Measurements from ENCODE around the gene TSC22D1.
"Not testable (repeated sequence)": the region's sequence is repeated elsewhere in the genome, so short reads cannot be mapped to it uniquely, and the experiment has no call there.

Gene TSC22D1

DNA sequence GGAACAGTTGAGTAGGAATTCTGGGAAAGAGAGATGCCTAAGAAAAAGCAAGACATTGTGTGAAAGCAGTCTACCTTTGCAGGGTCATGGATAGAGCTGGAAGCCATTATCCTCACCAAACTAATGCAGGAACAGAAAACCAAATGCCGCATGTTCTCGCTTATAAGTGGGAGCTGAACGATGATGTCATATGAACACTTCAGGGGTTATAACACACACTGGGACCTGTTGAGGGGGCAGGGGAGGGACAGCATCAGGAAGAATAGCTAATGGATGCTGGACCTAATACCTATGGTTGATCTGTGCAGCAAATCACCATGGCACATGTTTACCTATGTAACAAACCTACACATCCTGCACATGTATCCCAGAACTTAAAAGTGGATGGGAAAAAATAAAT lies 69.9 kb downstream of the TSC22D1 start:
- DNase-seq (ENCODE audit: low spot score): no peak

DNA sequence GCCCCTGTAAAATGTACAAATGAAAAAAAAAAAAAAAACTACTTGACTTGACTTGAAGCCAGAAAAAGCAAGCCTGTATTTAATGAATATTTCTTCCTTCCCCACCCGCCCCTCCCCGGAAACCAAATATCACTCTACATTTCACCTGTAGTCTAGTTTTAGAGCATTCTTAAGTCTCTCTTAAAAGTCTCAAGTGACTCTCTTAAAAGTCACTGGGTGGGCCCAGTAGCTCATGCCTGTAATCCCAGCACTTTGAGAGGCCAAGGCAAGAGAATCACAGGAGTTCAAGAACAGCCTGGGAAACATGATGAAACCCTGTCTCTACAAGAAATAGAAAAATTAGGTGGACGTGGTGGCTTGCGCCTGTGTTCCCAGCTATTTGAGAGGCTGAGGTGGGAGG lies 72.0 kb downstream of the TSC22D1 start:
- DNase-seq (ENCODE audit: low spot score): no peak

DNA sequence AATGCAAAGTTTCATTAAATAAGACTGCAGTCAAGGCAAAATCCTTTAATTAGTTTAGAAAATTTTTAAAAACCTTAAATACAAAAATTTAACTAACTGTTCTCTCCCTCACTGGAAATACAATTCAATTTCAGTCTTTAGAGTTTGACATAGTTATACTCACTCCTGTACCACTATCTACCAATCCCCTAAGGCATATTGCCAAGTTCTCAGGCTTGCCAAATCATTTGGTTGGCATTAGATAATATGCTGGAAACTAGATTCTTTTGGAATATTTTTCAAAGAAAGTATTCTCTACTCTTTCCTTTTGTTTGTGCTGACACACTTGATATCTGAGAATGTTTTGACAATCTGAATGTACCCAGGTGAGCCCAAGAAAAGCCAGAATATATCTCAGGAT lies 77.2 kb downstream of the TSC22D1 start:
- no peak for DNase-seq (ENCODE audit: low spot score)

DNA sequence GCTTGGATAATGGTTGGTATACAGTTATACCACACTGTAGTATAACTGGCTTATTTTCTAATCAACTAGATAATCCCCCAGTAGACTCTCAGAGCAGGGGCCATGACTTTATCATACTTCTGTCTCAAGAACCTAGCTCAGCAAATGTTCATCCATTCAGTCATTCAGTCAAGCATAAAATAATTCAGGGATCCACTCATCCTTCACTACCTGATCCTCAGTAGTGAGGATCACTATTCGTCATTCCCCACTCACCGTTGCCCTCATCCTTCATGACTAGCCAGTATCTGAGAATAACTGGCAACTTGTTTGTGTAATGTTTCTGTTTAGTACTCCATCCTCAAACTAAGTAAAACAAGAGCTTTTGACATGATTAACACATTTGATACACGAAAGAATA lies 77.6 kb downstream of the TSC22D1 start:
- DNase-seq (ENCODE audit: low spot score): no peak

DNA sequence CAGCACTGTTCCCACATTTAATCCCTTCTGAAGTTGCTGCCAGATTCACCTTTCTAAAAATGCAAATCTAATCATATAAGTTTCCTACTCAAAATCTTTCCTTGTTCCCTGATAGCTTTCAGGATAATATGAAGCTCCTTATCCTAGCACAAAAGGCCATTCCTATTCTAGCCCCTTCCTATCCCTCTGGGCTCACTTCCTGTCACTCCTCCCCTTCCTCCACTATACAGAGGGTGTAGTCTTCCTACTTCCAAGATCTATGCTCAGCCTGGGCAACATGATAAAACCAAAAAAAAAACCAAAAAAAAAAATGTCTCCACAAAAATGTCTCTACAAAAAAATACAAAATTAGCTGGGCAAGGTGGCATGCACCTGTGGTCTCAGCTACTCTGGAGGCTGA lies 78.3 kb downstream of the TSC22D1 start:
- DNase-seq (ENCODE audit: low spot score): no peak

DNA sequence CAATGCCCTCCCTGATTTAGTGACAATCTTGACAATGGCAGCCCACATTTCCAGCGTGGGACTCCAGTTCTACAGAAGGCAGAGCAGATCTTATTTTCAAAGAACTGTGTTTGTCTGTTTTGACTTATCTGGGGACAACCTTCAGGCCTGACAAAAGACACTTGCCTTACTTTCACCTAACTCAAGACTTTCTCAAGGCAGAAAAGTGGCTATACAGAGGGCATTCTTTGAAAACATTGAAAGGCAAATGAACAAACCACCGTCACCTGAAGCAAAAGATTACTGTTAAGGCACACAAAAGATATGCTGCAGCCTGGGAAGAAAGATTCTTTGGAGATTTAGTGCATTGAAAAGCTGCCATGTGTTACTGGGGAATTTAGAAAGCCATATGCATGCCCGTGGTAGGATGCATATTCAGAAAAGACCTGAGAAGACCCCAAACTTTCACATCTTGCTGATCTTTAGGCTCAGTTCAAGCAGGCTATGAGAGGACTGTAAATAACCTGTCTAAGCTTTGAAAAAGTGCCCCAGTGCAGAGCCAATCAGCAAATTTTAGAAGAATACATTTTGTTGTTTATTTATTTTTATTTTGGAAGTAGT lies 82.8 kb downstream of the TSC22D1 start:
- no peak for DNase-seq (ENCODE audit: low spot score)

DNA sequence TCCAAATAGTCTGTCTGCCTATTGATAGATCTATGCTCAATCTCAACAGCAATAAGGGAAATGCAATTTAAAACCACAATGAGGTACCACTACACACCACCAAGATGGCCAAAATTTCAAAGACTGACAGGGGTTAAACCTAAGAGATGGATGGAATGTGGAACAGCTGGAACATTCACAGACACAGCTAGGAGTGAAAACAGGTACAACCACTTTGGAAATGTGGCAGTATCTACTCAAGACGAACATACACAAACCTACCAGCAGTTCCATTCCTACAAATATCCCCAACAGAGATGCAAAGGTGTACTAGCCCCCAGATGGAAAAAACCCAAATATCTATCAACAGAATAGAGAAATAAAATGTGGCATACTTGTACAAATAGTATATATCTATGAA lies 86.4 kb downstream of the TSC22D1 start:
- DNase-seq (ENCODE audit: low spot score): no peak

DNA sequence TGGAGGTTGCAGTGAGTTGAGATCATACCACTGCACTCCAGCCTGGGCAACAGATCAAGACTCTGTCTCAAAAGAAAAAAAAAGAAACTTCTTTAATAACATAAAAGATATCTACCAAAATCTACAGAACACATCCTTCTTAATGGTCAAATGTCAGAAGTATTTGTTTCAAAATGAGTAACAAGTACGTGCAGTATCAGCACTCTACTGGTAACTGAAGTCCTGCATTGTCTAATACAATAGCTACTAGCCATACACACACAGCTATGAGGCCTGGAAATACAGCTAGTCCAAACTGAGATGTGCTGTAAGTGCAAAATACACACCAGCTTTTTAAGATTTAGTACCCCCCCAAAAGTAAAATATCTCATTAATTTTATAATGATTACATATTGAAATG lies 88.1 kb downstream of the TSC22D1 start:
- no peak for DNase-seq (ENCODE audit: low spot score)

DNA sequence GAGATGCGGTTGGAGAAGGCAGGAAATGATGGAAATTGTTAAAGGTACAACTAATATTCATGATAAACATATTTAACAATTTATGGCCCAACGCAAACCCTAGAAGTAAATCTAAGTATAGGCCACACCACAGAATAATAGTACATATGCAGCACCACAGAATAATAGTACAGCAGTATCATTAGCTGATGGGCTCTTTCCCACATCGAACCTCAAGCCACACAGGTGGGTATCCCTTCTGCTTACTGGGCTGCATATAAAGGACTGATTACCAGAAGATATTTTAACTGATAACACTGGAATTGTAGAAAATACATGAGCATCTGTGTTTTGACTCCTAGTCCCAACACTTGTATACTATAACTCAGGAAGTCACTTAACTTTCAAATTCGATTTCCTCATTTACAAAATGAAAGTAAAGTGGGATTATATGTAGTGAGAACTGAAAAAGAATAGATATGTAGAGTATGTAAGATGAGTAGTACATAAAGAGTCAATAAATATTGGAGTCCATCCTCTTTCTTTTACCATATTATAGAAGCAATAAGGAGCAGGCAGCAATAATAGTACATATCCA lies 91.5 kb downstream of the TSC22D1 start:
- no peak for DNase-seq (ENCODE audit: low spot score)

DNA sequence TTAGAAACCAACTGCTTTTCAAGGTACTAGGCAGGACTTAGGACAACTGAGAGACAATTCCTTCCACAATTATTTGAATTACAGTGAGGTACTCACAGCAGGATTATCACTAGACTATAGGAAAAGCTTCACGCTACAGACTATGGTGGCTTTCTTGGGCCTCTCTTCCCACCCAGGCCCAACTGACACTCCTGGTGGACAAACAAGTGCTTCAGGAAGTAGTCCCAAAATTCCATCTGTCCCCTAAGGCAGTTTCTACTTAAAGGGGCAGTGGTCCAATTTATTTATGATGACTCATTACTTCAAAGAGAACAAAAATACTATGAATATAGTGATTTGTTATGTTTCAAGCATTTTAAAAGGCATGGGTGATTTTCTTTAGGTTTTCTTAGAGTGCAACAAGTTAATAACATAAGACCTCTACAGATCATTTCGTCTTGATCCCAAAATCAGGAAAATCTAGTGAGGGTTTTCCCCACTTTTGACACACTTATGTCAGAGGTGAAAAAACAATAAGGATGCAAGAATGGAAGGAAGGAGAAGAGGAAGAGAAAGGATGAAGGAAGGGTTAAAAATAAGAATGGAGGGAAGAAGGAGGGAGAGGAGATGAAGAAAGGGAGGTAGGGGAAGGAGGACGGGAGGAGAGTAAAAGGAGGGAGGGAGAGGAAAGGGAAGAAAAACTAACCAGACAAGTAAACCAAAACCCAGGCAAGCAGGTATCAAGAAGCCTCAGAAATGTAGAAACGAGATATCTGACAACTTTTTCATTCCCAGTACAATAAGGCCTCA lies 101.8 kb downstream of the TSC22D1 start:
- DNase-seq (ENCODE audit: low spot score): no peak

DNA sequence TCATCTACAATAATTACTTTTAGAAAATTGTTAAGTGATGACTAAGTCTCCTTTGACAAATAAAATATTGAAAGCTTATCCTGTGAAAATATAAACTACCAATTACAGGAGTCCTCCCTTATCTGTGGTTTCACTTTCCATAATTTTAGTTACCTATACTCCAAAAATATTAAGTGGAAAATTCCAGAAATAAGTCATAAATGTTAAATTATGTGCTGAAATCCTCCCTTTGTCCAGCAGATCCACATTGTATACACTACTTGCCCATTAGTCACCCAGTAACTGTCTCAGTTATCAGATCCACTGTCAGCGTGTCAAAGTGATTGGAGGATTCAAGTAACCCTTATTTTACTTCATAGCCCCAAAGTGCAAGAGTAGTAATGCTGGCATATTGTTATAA lies 104.4 kb downstream of the TSC22D1 start:
- DNase-seq (ENCODE audit: low spot score): no peak

DNA sequence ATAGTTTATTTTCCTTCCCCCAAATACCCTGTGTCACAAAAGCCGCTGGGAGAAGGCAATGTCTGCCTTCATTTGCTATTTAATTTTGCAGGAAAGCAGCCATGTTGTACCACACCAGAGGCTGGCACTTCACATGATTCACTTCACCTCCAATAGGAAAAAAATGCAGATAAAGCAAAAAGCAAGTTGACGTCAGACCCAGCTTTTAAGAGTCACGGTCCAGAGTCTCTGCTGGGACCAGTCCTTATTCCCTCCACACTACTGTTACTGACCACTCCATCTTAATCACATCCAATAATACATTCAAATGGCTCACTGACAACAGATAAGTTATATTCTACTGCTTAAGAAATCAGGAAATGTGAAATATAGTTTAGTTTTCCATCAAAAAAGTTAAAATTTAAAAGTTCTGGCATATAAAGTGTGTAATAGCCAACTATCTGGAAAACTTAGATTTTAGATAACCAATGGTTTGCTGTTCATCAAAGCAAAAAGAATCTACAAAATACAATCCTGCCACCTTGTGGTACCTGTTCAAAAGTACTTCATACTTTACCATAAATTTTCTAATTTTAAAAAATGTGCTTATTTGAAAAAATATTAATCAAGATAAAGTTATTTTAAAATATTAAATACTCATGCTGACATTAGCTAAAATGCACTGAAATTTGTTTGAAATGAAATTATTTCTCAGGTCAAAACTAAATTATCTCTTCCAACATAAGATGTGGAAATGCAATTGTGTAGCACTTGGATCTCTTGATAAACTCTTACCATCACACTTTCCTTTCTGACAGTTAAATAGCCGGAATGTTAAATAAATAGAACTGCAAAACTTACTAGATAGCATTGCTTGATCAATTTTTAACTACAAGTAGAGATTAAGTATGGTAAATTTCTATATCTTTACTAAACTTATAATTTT lies 105.2 kb downstream of the TSC22D1 start:
- peak; percentile 17 for DNase-seq (ENCODE audit: low spot score)

DNA sequence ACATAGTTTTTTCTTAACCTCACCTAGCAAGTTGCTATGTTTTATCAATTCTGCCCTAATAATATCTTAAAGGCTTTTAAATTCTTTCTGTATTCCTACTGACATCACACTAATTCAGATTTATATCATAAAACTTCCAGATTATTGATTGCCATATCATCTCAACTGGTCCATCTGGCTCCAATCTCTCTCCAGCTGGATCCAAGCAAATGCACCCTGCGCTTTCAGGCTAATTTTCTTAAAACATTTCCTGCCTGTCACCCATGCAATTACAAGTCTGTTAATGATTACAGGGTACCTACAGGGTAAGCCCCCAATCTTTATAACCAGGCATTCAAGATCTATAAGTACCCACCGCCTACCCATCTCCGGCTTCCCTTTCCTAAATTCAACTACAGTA lies 107.3 kb downstream of the TSC22D1 start:
- no peak for DNase-seq (ENCODE audit: low spot score)

DNA sequence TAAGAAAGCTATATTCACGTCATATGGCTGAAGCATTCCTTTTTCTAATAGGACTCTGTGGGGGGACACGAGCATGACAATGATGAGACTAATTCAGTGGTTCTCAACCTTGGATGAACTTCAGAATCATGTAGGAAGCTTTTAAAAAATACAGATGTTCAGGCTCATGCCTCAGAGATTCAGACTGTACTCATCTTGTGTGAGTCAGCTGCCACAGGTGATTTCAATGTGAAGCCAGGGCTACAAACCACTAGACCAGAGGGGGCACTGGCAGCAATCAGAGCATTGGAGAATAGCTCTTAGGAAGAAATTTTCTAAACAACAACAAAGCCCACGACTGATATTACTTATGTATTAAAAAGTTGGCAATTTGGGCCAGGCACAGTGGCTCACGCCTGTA lies 110.8 kb downstream of the TSC22D1 start:
- no peak for DNase-seq (ENCODE audit: low spot score)

DNA sequence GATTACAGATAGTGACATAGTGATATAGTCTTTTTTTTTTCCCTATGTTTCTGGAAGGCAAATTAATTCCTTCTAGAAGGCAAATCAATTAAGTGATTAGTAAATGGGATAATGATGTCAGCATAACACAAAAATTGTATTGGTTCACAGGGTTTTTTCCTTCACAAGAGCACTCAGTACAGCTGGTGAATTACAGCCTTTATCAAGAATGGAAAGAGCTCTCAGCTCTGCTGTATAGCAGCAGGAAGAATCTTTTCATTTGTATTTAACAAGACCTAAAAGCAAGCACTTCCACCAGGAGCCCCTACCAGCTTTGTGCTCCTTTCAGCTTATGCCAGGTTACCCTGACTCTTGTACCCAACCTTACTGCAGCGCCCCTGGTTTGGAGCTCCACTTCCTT lies 111.7 kb downstream of the TSC22D1 start:
- no peak for DNase-seq (ENCODE audit: low spot score)

DNA sequence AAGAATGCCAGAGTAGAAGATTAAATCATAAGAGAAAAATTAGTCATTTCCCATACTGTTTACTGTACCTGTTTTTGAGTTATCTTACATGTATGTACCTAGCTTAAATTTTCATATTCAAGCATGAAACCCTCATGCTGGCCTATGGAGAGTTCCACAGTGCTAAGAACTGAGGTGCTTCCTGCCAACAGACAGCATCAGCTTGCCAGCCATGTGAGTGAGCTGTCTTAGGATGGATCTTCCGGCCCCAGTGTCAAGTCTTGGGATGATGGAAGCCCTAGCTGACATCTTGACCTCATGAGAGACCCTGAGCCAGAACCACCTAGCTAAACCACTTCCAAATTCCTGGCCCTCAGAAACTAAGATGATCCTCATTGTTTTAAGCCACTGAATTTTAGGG lies 112.4 kb downstream of the TSC22D1 start:
- no peak for DNase-seq (ENCODE audit: low spot score)

DNA sequence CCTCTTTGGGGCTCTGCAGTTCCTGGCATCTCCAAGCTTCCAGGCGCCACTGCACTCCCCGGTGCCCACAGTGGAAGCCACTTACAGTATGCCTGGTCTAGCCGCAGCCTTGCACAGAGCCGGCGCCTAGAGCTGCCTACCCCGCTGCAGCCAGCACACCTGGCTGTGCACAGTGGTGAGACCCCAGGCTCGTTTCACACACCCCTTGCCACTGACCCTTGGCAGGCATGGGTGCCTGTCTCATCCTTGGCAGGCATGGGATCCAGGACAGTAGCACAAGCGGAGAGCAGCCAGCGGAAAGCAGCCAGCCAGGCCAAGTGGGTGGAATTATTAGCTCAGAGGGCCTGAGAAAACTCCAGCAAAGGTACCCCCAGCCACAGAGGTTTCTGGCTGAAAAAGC lies 116.5 kb downstream of the TSC22D1 start:
- DNase-seq (ENCODE audit: low spot score): no peak

DNA sequence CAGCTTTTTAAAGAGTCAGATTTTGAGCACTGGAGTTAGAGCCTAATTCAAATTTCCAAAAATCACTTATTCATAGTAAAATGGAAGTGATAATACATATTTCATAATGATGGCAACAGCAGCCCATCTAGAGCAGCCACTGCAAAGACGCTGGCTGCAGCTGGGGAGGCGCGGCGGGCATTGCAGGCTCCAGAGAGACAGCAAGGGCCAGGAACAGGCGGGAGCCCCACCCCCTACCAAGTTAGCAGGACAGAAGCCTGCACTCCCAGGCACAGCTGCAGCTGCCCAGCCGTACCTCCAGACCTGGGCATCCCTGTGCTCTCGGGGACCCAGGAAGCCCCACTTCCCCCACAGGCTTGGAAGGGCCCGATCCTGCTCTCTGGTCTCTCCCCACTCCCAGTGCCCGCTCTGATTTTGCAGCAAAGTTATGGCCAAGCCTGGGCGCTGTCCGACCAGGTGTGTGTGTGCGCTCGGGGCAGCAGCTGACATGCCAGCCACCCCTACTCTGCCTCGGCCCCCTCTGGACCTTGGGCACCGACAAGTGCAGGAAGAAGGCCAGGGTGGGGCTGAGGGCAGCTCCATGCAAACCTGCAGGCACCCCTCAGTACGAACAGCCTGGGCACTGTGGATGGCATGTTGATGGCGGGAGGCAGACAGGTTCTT lies 117.7 kb downstream of the TSC22D1 start:
- DNase-seq (ENCODE audit: low spot score): no peak

DNA sequence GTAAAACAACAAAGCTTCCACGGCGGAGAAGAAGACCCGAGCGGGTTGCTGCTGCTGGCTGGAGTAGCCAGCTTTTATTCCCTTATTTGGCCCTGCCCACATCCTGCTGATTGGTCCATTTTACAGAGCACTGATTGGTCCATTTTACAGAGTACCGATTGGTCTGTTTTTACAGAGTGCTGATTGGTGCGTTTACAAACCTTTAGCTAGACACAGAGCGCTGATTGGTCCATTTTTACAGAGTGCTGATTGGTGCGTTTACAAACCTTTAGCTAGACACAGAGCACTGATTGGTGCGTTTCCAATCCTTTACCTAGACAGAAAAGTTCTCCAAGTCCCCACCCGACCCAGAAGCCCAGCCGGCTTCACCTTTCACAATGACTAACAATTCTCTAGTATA lies 119.9 kb downstream of the TSC22D1 start:
- DNase-seq (ENCODE audit: low spot score): not testable (repeated sequence)

DNA sequence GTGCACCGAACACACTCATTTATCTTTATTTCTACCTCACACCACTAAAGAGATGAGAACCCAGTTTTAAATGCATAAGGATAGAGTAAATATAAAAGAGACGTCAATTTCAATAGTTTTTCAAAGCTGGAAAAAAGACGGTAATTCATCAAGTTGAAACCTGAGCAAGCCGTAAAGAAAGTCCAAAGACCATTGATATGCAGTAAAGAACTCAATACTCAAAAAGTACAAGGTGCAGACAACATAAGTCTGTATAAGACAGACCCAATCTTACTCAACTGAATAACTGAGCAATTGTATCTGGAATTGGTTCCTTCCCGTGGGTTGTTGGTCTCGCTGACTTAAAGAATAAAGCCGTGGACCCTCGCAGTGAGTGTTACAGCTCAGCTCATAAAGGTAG lies 120.4 kb downstream of the TSC22D1 start:
- no peak for DNase-seq (ENCODE audit: low spot score)

DNA sequence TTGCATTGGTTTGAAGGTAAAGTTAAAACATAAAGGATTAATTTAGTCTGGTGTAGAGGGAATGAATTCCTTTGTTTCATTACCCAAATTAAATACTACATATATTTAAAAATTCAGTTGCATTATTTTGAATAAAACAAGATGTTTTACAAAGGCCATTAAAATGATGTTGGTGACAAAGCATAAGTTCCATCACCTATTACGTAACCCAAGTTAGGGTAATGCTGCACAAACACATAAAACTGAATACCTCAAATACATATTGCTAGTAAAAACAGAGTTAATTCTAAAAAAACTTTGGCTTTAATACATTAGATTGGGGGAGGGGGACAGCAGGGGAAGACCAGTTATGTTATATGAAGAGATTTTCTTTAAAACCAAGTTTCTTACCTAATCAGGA lies 122.2 kb downstream of the TSC22D1 start:
- DNase-seq (ENCODE audit: low spot score): no peak

DNA sequence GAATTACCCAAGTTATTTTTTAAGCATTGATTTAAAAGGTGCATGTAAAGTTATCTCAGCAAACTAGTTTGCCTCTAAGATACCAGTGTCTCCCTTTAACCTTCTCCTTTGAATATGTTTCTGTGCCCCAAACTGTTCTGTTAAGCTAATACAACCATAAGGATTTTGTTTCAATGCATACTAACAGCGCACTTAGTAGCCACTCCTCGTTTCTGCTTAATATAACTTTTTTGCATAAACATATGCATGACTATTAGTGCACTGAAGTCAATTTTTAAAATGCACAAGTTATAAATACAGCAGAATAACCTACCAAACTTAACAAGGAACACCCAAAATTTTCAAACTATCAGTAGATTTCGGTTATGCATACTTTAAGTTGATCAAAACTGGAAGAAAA lies 123.1 kb downstream of the TSC22D1 start:
- DNase-seq (ENCODE audit: low spot score): no peak
